Transverse colon (tissue), 4 donors: ENCODE measurements around the gene SDK1. TPM values are rescaled to one million over a fixed set of nuclear protein-coding genes. Genes with fewer than 3 reads are reported as not detected.

Source experiments
- DNase-seq: peaks from one replicate; pipeline ENCODE4 v3.0.0-alpha.2; 2019
- H3K27ac ChIP-seq, 4 donors: fragments of 200-600 bp; sonication (generic); 2 replicates each; pipeline ENCODE4 v1.5.1; 2016 to 2018; ENCODE audit warnings: inconsistent platforms in 4 of 4
- H3K27me3 ChIP-seq: fragments of 200-600 bp; sonication (generic); 2 replicates; pipeline ENCODE4 v1.5.1; 2017; ENCODE audit warnings: inconsistent platforms
- H3K36me3 ChIP-seq, 4 donors: fragments of 200-600 bp; sonication (generic); 2 replicates each; pipeline ENCODE4 v1.5.1; 2017 to 2019; ENCODE audit warnings: inconsistent platforms in 4 of 4
- H3K4me1 ChIP-seq, 4 donors: fragments of 200-600 bp; sonication (generic); 2 replicates each; pipeline ENCODE4 v1.5.1; 2017 to 2020; ENCODE audit warnings: inconsistent platforms in 4 of 4
- H3K4me3 ChIP-seq, 4 donors: fragments of 200-600 bp; sonication (generic); 1 replicate in 1 of 4; 2 replicates in 3 of 4; pipeline versions ENCODE4 v1.5.1 to v1.6.1; 2017 to 2019; ENCODE audit warnings: inconsistent platforms in 4 of 4
- H3K9me3 ChIP-seq, 2 donors: fragments of 200-600 bp; sonication (generic); 2 replicates each; pipeline ENCODE4 v1.5.1; 2017 to 2019; ENCODE audit warnings: inconsistent platforms in 2 of 2
- CTCF ChIP-seq, 5 experiments: fragments of 200-600 bp in 3 of 5; fragments of 450-650 bp in 2 of 5; sonication (generic) in 3 of 5; IDR thresholded peaks; 1 replicate in 2 of 5; 2 replicates in 3 of 5; pipeline ENCODE4 v1.5.1; 2016 to 2017; ENCODE audit warnings: antibody characterized with exemption in 5 of 5, inconsistent platforms in 3 of 5, mild to moderate bottlenecking in 2 of 5, moderate library complexity in 1 of 5
- EP300 ChIP-seq: sonication (generic); formaldehyde crosslinking; IDR thresholded peaks from one replicate; pipeline ENCODE4 v1.6.1; 2017; ENCODE audit warnings: antibody characterized with exemption, low read depth
- POLR2A ChIP-seq: fragments of 450-650 bp; IDR thresholded peaks from one replicate; pipeline ENCODE4 v1.6.1; 2016; ENCODE audit warnings: antibody characterized with exemption, mild to moderate bottlenecking, moderate library complexity
- POLR2AphosphoS5 ChIP-seq, 3 donors: sonication (generic); formaldehyde crosslinking; IDR thresholded peaks; one replicate each; pipeline ENCODE4 v1.6.1; 2016; ENCODE audit warnings: antibody characterized with exemption in 3 of 3
- WGBS, 2 donors: methylation state at CpG; one replicate each; pipeline ENCODE4 v1.1.5; 2018; ENCODE audit warnings: low coverage in 1 of 2; 5-methylcytosine and 5-hydroxymethylcytosine counted together
- in situ Hi-C, 4 donors: fragments of 200-750 bp; cut with MboI; loops; one replicate each; pipeline versions ENCODE4 v1.15.0 to v1.15.1; 2017; ENCODE audit warnings: low sequenced_read_pairs in 3 of 4, low pct_ligation_motif_present in 1 of 4, low pct_unique_long_range_greater_than_20kb in 1 of 4
- intact Hi-C: fragments of 100-400 bp; cut with DNase I; formaldehyde crosslinking; loops from one replicate; pipeline ENCODE4 v1.15.1; 2023; ENCODE audit warnings: low total_unique reads
- total RNA-seq, 4 donors: library from RNA; depleted of rRNA; stranded (reverse); fragments of >200 nt; gene quantifications; one replicate each; pipeline ENCODE4 v1.1.0, GENCODE V29; 2016

The SDK1 gene
- total RNA-seq, 4 donors from 2014 or later = 4.0 to 8.6 (median 5.4) TPM

GRCh38 chr7:3981281-3981680, 680.2 kb downstream of the SDK1 start:
- no peak overlapping the region for H3K27ac ChIP-seq
- no peaks in the 10 kb centered on the region for H3K4me1 ChIP-seq
- in situ Hi-C loops = no loop called here
- no peaks in the 10 kb centered on the region for H3K9me3 ChIP-seq
- no peak for TF ChIP-seq EP300
- peak in 1 of 3 donors; percentile 54 for TF ChIP-seq POLR2AphosphoS5 (IDR thresholded peaks at IDR 0.05)
- TF ChIP-seq POLR2A = no peak
- no peak for TF ChIP-seq CTCF (IDR thresholded peaks at IDR 0.05)
- no peaks in the 10 kb centered on the region for H3K27me3 ChIP-seq
- H3K4me3 ChIP-seq = no peak overlapping the region
- DNase-seq = no peak
- no peaks in the 10 kb centered on the region for H3K36me3 ChIP-seq
- WGBS, 2 donors = 86 to 87% methylated on average over 3 of the region's 3 CpGs
- intact Hi-C loops = no loop called here

- Histone ChIP-seq H3K9me3 (no peaks in the 10 kb centered on the region), H3K27me3 (no peaks in the 10 kb centered on the region), H3K27ac (no peak overlapping the region), H3K36me3 (no peaks in the 10 kb centered on the region), H3K4me1 (no peaks in the 10 kb centered on the region), H3K4me3 (no peak overlapping the region)
- WGBS, 2 donors = 80% methylated on average over 5 of the region's 5 CpGs; no CpG with 5 or more reads in 1 of the 2 donors
- no peak for DNase-seq
- TF ChIP-seq POLR2A = no peak
- no peak for TF ChIP-seq EP300
- no peak for TF ChIP-seq CTCF (IDR thresholded peaks at IDR 0.05)
- TF ChIP-seq POLR2AphosphoS5 (IDR thresholded peaks at IDR 0.05) = no peak
- in situ Hi-C loops = no loop called here
- intact Hi-C loops = no loop called here
These were observed 683.4 kb downstream of the SDK1 start for GRCh38 chr7:3984456-3984855.

DNA sequence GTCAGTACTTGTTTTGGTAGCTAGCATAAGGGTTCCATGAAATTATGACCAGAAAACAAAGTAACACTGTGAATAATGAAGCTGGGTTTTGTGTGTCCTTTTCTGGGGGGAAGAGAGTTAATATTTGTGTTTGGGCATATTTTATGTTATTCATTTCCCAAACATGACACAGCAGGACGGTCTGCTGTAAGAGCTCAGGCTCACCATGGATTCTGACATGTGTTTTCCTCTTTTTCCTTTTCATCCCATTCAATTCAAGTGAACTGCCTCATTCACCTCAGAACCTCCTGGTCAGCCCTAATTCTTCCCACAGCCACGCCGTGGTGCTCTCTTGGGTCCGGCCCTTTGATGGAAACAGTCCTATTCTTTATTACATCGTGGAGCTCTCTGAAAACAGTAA, 685.9 kb downstream of the SDK1 start:
- 60 to 84% methylated on average over 4 to 5 of the region's 5 CpGs for WGBS, 2 donors
- DNase-seq = no peak
- Histone ChIP-seq H3K4me1 (no peaks in the 10 kb centered on the region), H3K27me3 (no peaks in the 10 kb centered on the region), H3K27ac (no peak overlapping the region), H3K4me3 (no peak overlapping the region), H3K36me3 (no peaks in the 10 kb centered on the region), H3K9me3 (no peaks in the 10 kb centered on the region)
- in situ Hi-C loops (no loop called here), intact Hi-C loops (no loop called here)
- no peak for TF ChIP-seq POLR2AphosphoS5 (IDR thresholded peaks at IDR 0.05)
- no peak for TF ChIP-seq CTCF (IDR thresholded peaks at IDR 0.05)
- TF ChIP-seq EP300 = no peak

DNA sequence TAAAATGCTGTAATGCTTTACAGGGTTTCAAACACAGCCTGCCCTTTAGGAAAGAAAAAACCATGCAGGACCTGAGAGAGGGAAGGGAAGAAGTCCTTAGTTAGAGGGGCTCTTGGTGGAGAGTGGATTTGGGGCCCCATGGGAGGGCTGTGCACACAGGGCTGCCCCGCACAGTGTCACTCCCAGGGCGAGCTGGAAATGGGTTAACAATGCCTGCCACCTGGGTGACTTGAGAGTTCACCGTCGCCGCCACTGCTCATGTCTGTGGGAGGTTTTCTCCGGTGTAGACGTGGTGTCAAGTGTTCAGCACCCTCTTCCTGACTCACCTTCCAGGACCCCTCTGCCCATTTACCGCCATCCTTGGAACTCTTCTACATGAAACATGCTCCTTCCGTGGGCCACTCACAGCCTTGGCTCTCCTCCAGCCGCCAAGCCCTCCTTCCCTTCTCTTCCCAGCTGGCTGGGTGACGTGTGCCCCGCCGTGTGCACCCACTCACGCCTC, 686.4 kb downstream of the SDK1 start:
- intact Hi-C loops = no loop called here
- in situ Hi-C loops = no loop called here
- no peak for DNase-seq

More for the DNA sequence above, 686.4 kb downstream of the SDK1 start:
- WGBS, 2 donors = 70 to 85% methylated on average over 6 to 14 of the region's 14 CpGs
- TF ChIP-seq POLR2AphosphoS5 (IDR thresholded peaks at IDR 0.05) (no peak), CTCF (IDR thresholded peaks at IDR 0.05) (no peak), EP300 (no peak), POLR2A (no peak)
- no peak overlapping the region for H3K27ac ChIP-seq
- no peaks in the 10 kb centered on the region for H3K27me3 ChIP-seq
- no peak overlapping the region for H3K4me3 ChIP-seq
- no peaks in the 10 kb centered on the region for H3K9me3 ChIP-seq
- no peaks in the 10 kb centered on the region for H3K36me3 ChIP-seq
- H3K4me1 ChIP-seq = no peaks in the 10 kb centered on the region
